MM.1S (cell line): ENCODE data around the gene STARD10.

Source experiments
- DNase-seq: peaks from one replicate; pipeline ENCODE4 v3.0.0-alpha.2; 2015
- H2AFZ ChIP-seq: fragments of 300-600 bp; sonication (generic); 2 replicates; pipeline ENCODE4 v1.6.0; 2016; ENCODE audit warnings: antibody characterized with exemption, low read length
- H3F3A ChIP-seq: fragments of 300-600 bp; sonication (generic); 2 replicates; pipeline ENCODE4 v1.6.1; 2016; ENCODE audit warnings: mild to moderate bottlenecking, antibody characterized with exemption, low read length, moderate library complexity, mixed read lengths; ENCODE audit not compliant: insufficient read depth
- H3K27ac ChIP-seq: fragments of 300-600 bp; sonication (generic); 2 replicates; pipeline ENCODE4 v1.5.1; 2016; ENCODE audit warnings: mild to moderate bottlenecking, low read length
- H3K27me3 ChIP-seq: fragments of 300-600 bp; sonication (generic); replicated peaks from 2 replicates; pipeline ENCODE4 v1.6.0; 2016; ENCODE audit warnings: low read length; ENCODE audit not compliant: insufficient read depth
- H3K36me3 ChIP-seq: fragments of 300-600 bp; sonication (generic); replicated peaks from 2 replicates; pipeline ENCODE4 v1.6.1; 2016; ENCODE audit warnings: mild to moderate bottlenecking, low read length, mixed read lengths; ENCODE audit not compliant: insufficient read depth
- H3K4me1 ChIP-seq: fragments of 300-600 bp; sonication (generic); 2 replicates; pipeline ENCODE4 v1.6.1; 2016; ENCODE audit warnings: low read length, mixed read lengths
- H3K4me2 ChIP-seq: fragments of 300-600 bp; sonication (generic); 2 replicates; pipeline ENCODE4 v1.6.0; 2016; ENCODE audit warnings: low read depth, low read length
- H3K4me3 ChIP-seq: fragments of 300-600 bp; sonication (generic); 2 replicates; pipeline ENCODE4 v1.5.1; 2016; ENCODE audit warnings: low read length, mixed read lengths
- H3K79me2 ChIP-seq: fragments of 300-600 bp; sonication (generic); 2 replicates; pipeline ENCODE4 v1.6.1; 2016; ENCODE audit warnings: mixed run types, low read length, mixed read lengths
- H3K9ac ChIP-seq: fragments of 300-600 bp; sonication (generic); 2 replicates; pipeline ENCODE4 v1.6.1; 2016; ENCODE audit warnings: low read length, mixed read lengths
- H3K9me2 ChIP-seq: fragments of 300-600 bp; sonication (generic); replicated peaks from 2 replicates; pipeline ENCODE4 v1.6.1; 2016; ENCODE audit warnings: mild to moderate bottlenecking, low read length, mixed read lengths; ENCODE audit not compliant: insufficient read depth
- H3K9me3 ChIP-seq: fragments of 300-600 bp; sonication (generic); replicated peaks from 2 replicates; pipeline ENCODE4 v1.6.1; 2016; ENCODE audit warnings: mild to moderate bottlenecking, low read length, mixed read lengths; ENCODE audit not compliant: insufficient read depth
- H4K20me1 ChIP-seq: fragments of 300-600 bp; sonication (generic); 2 replicates; pipeline ENCODE4 v1.6.1; 2016; ENCODE audit warnings: mild to moderate bottlenecking, low read length, moderate library complexity, mixed read lengths; ENCODE audit not compliant: insufficient read depth
- CTCF ChIP-seq: fragments of 300-600 bp; sonication (generic); IDR thresholded peaks from 2 replicates; pipeline ENCODE4 v1.5.1; 2016; ENCODE audit warnings: antibody characterized with exemption, low read length, mixed read lengths
- EZH2 ChIP-seq: fragments of 300-600 bp; sonication (generic); optimal IDR thresholded peaks from 2 replicates; pipeline ENCODE3; 2017; ENCODE audit warnings: low read depth, mild to moderate bottlenecking, antibody characterized with exemption, low read length, mixed read lengths
- EZH2phosphoT487 ChIP-seq: fragments of 300-600 bp; sonication (generic); IDR thresholded peaks from 2 replicates; pipeline ENCODE4 v1.6.1; 2018; ENCODE audit warnings: antibody characterized with exemption, low read length

STARD10 gene

GRCh38 chr11:72735495-72736027 is 58.3 kb downstream of the STARD10 start:
- no peaks in the 10 kb centered on the region for H3F3A ChIP-seq
- TF ChIP-seq EZH2phosphoT487 (no peak), EZH2 (no peak), CTCF (no peak)
- H3K4me3 ChIP-seq, result no peak overlapping the region
- no peaks in the 10 kb centered on the region for H3K9me3 ChIP-seq
- H3K9me2 ChIP-seq, result no peaks in the 10 kb centered on the region
- H4K20me1 ChIP-seq, result no peaks in the 10 kb centered on the region
- no peaks in the 10 kb centered on the region for H3K27me3 ChIP-seq
- H3K36me3 ChIP-seq, result no peaks in the 10 kb centered on the region
- H3K9ac ChIP-seq, result no peak overlapping the region
- H3K27ac ChIP-seq, result no peak overlapping the region
- no peaks in the 10 kb centered on the region for H3K4me1 ChIP-seq
- no peak for DNase-seq
- H2AFZ ChIP-seq, result no peak overlapping the region
- no peak overlapping the region for H3K4me2 ChIP-seq
- no peaks in the 10 kb centered on the region for H3K79me2 ChIP-seq

GRCh38 chr11:72732329-72732728 is 61.5 kb downstream of the STARD10 start:
- Histone ChIP-seq H3K4me3 (no peak overlapping the region), H3K79me2 (no peaks in the 10 kb centered on the region), H3K4me2 (no peak overlapping the region), H3K9me2 (no peaks in the 10 kb centered on the region), H3K4me1 (no peaks in the 10 kb centered on the region), H3K9ac (no peak overlapping the region), H4K20me1 (no peaks in the 10 kb centered on the region), H3K36me3 (no peaks in the 10 kb centered on the region), H3K27ac (no peak overlapping the region), H3K9me3 (no peaks in the 10 kb centered on the region), H3K27me3 (no peaks in the 10 kb centered on the region), H2AFZ (no peak overlapping the region), H3F3A (no peaks in the 10 kb centered on the region)
- TF ChIP-seq EZH2phosphoT487, result no peak
- TF ChIP-seq EZH2, result no peak
- no peak for TF ChIP-seq CTCF
- DNase-seq, result no peak

GRCh38 chr11:72730737-72731136 is 63.1 kb downstream of the STARD10 start:
- H3K27me3 ChIP-seq, result no peaks in the 10 kb centered on the region
- H3F3A ChIP-seq, result no peaks in the 10 kb centered on the region
- no peak for TF ChIP-seq CTCF
- no peak for TF ChIP-seq EZH2phosphoT487
- H3K9me3 ChIP-seq, result no peaks in the 10 kb centered on the region
- no peaks in the 10 kb centered on the region for H4K20me1 ChIP-seq
- H3K36me3 ChIP-seq, result no peaks in the 10 kb centered on the region
- no peak overlapping the region for H3K4me2 ChIP-seq
- no peak overlapping the region for H3K4me3 ChIP-seq
- no peak overlapping the region for H2AFZ ChIP-seq
- H3K79me2 ChIP-seq, result no peaks in the 10 kb centered on the region
- H3K9me2 ChIP-seq, result no peaks in the 10 kb centered on the region
- no peak for DNase-seq
- no peak overlapping the region for H3K9ac ChIP-seq
- no peaks in the 10 kb centered on the region for H3K4me1 ChIP-seq
- no peak overlapping the region for H3K27ac ChIP-seq
